HG03066 (cell line): ENCODE data around the gene ATG7.
"Not testable (repeated sequence)": the region's sequence is repeated elsewhere in the genome, so short reads cannot be mapped to it uniquely, and the experiment has no call there.

Experiments
- ATAC-seq: cut with Tn5 transposase; IDR thresholded peaks from one replicate; pipeline ENCODE4 v1.9.1; 2021; ENCODE audit warnings: low read depth; ENCODE audit not compliant: unreplicated experiment

Gene ATG7

DNA sequence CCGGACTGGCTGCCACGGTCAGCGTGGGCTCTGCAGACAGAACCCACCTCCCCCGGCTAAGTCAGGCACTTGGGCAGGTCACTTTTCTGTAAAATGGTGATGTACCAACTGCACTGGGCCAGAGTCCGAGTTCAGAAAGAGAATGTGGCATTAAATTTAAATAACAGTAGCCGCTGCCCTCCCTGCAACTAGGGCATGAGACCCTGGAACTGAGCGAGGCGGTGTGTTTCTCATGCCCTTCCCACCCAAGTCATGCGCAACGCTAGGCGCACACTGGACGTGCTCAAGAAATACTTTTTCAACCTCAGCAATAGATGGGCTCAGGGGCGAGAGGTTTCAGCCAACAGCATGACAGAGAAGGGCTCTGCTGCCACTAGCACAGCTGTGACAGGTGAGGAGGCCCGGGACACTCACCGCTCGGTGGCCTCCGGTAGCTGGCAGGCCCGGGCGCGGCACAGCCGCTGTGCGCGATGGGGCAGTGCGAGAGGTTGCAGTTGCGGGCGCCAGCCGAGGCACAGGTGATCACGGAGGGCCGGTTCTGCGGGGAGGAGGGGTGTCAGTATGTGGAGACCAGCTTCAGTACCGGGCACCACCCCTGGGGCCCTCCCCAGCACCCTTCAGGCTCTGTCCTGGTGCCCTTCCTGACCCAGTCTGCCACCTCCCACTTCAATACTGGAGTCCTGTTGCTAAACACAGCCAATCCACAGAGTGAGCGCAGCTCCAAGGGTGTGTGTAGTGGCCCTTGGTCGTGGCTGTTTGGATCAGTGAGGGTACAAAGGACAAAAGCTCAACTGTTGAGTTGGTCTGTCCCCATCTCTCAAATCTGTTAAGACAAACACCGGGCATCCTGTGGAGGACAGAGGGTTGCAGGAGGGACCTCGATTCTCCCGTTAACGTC, 287.0 kb downstream of the ATG7 start:
- no peak for ATAC-seq

DNA sequence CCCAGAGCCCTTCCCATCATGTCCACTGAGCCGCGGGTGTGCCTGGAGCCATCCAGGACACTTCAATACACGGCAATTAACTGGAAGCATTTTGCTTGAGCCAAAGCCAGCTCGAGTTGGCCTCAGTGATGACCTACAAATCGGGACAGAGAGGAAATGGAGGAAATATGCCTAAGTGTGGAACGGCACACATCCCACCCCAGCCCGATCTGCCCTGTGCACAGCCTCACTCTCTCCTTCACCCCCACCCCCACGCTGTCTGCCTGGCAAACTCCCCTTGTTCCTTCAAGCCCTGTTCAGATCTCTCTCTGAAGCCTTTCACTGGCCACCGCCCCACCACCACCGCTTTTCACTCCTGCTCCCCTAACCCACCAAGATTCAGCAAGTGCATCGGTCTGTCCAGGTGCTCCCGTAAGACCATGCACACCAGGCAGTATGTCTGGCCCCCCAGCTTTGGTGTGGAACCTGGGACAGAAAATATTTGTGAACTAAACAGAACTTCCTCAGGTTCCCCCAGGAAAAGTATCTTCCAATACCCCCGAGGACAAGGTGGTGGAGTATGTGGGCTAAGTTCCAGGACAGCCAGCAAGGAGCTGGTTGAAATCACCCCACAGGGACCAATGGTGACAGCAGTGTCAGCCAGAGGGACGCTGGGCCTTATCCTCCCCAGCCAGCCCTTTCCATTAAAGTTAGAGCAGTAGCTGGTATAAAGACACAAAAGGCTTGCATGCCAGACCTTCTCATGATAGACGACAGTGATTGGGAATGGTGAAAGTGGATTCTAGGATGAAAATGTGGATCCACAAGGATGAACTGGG, 287.8 kb downstream of the ATG7 start:
- no peak for ATAC-seq

DNA sequence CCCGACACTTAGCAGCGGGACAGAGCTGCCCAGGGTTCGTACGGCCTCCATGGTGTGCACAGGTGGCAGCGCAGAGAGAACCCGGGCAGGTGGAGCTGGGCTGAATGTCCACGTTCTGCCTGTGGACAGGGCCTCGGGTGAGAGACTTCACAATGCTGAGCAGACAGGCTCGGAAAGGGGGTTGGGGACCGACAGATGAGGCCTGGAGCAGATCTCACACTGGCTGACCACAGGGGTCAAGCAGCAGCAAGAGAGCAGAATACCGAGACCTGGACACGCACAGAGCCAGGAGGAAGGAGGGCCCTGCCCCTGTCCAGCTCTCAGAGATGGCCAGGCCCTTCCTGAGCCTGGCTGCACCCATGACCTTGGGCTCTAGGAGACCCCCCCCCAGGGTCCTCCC, 288.5 kb downstream of the ATG7 start:
- no peak for ATAC-seq

- no peak for ATAC-seq
These were observed 290.2 kb downstream of the ATG7 start for GRCh38 chr3:11562277-11562881.

- no peak for ATAC-seq
These were observed 291.1 kb downstream of the ATG7 start for GRCh38 chr3:11563159-11563864.

GRCh38 chr3:11563865-11564185, 291.6 kb downstream of the ATG7 start:
- ATAC-seq = no peak

DNA sequence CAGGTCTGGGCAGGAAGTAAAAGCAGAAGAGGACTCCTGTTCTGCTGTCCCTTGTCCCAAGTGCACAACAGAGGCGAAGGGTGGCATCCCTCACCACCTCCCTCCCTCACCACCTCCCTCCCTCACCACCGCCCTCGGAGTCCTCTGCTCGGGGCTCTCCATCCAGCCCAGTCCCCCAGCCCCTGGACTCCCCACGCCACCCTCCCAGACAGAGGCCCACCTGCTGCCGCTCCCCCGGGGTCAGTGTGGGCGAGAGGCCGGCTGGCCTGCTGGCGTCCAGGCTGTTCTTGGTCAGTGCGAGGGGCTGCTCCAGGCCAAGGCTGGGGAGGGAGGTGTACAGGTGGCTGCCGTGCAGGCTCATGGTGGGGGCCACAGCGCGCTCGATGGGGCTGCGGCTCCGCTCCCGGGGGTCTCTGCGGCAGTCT, 292.4 kb downstream of the ATG7 start:
- no peak for ATAC-seq

- ATAC-seq = no peak
These were observed 292.9 kb downstream of the ATG7 start for GRCh38 chr3:11565072-11565471.

- no peak for ATAC-seq
These were observed 293.3 kb downstream of the ATG7 start for GRCh38 chr3:11565492-11565891.

- ATAC-seq = no peak
These were observed 293.7 kb downstream of the ATG7 start for GRCh38 chr3:11565932-11566331.

DNA sequence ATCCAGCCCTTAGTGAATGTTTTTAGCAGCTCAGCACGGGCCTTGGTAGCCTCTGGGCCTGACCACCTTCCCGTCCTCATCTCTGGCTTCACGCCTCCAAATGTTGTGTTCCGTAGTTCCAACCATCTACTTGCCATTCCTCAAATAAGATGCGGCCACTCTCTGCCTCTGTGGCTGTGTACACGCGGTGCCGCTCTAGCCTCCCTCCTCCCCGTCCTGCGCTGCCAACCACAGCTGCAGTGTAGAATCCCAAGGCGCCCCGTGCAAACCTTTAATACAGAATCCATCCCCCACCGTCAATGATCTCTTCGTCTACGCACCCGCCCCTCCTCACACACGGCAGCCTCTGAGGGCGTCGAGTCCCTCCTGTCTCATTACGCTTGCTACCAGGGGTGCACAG, 294.3 kb downstream of the ATG7 start:
- ATAC-seq = no peak

DNA sequence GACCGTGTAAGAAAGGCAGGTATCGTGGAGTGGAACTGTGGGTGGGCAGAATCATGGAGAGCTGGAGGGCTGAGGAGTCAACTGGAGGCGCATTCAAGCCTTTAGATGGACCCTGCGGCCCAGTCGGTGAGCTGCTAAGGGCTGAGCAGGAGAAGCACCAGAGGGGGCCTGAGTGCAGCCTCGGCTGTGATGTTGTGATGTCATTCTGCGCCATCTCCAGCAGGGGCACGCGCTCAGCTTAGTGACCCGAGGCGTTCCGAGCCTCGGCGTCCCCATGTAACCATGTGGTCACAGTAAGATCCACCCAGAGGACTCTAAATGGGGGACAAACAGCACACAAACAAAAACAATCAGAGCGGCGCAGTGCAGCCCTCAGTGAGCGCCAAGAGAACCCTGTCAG, 294.7 kb downstream of the ATG7 start:
- ATAC-seq = no peak

GRCh38 chr3:11567516-11568467, 295.6 kb downstream of the ATG7 start:
- ATAC-seq = no peak

GRCh38 chr3:11568503-11569155, 296.4 kb downstream of the ATG7 start:
- no peak for ATAC-seq

- ATAC-seq = no peak
These were observed 297.1 kb downstream of the ATG7 start for GRCh38 chr3:11569156-11569741.

GRCh38 chr3:11570251-11570650, 298.1 kb downstream of the ATG7 start:
- no peak for ATAC-seq

GRCh38 chr3:11570789-11571495, 298.7 kb downstream of the ATG7 start:
- no peak for ATAC-seq

DNA sequence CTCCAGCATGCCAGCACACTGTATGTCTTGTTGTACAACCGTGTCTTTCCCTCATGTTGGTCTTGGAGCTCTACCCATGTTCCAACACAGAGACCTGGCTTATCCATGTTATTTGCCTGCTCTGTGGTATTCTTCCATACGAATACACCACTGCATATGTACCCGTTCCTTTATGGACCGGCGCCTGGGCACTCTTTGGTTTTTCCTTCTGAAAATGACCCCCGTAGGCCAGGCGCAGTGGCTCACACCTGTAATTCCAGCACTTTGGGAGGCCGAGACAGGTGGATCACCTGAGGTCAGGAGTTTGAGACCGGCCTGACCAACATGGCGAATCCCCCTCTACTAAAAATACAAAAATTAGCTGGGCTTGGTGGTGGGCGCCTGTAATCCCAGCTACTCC, 300.5 kb downstream of the ATG7 start:
- ATAC-seq = not testable (repeated sequence)
